Hepatic stellate cell (primary cell): Measurements from ENCODE around the gene KANSL1L.
"Not testable (repeated sequence)": the region's sequence is repeated elsewhere in the genome, so short reads cannot be mapped to it uniquely, and the experiment has no call there.

ENCODE experiments used
- DNase-seq: peaks from one replicate; pipeline ENCODE4 v3.0.0; 2011; ENCODE audit warnings: low spot score

Gene KANSL1L

GRCh38 chr2:210171309-210172218 lies at the start of gene KANSL1L:
Gene KANSL1L (minus strand): TSS chr2:210171409. CDS start chr2:210154582, 16,827 bp downstream.
- peak; percentile 89 for DNase-seq

GRCh38 chr2:210215120-210215519 lies 43.9 kb upstream of the KANSL1L start:
- DNase-seq: no peak

DNA sequence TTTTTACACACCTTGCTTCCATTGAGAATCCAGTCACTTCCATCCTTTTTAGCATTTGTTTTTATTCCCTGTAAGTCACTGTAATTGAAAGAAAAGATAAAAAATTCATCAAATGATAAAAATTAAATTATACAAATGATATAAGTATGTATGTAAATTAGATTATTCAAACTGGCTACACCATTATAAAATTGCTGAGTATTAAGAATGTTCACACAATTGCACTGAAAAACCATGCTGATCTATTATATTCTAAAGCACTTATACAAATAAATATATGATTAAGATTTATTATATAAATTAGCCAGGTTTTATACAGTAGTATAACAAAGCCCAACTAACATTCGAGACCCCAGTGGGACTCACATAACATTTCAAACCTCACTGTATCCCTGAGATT lies 39.0 kb upstream of the KANSL1L start:
- no peak for DNase-seq

GRCh38 chr2:210207929-210208328 lies 36.7 kb upstream of the KANSL1L start:
- DNase-seq: no peak

- DNase-seq: no peak
These were observed 32.3 kb upstream of the KANSL1L start for GRCh38 chr2:210203558-210203957.

DNA sequence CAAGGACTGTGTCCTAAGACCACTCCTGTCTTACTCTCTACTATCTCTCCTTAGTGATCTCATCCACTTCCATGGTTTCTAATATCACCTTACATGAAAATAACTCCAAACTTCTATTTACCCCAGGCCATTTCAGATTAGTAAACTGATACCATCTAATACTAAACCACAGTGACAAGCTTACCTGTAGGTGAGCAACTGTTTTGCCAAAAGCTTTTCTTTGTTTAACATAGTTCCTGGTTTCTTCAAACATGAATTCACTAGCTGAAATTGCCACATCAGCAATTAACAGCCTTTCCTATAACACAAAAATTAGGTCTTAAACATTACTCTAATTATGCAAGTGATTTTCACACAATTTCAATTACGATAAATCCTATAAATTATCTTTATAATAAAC lies 31.9 kb upstream of the KANSL1L start:
- DNase-seq: no peak

DNA sequence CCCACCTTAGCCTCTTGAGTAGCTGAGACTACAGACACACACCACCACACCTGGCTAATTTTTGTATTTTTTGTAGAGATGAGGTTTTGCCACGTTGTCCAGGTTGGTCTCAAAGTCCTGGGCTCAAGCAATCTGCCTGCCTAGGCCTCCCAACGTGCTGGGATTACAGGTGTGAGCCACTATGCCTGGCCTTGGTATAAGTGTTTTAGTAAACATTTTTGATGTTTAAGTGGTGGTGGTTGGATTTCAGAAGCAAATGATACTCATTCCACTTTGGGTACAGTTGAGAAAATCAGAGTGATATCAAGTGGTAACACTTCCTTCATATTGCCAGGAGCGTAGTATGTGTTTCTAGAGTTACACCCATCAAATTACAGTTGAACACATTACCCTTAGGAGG lies 28.6 kb upstream of the KANSL1L start:
- no peak for DNase-seq

DNA sequence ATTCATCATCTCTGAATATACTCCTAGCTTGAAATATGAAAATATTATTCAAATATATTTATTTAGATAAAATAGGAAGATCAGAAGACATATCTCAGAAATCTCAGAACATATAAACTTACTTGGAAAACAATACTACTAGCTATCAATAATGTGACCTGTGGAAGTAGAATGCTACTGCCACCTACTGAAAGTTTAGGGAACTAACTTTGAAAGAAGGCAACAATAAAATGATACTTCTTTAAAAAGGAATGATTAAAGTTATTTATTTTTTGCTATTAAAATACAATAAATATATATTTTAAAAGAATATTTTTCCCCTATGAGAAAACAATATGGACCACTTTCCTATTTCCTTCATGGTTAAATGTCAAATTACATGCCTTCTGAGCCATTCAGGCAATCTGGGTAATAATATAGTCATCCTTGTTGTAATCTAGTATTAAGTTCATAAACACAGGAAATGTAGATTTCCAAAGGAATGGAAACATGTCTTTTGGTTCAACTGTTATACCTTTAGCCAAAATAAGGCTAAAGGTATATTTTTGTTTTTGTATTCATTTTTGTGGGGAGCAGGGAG lies 28.1 kb upstream of the KANSL1L start:
- no peak for DNase-seq

DNA sequence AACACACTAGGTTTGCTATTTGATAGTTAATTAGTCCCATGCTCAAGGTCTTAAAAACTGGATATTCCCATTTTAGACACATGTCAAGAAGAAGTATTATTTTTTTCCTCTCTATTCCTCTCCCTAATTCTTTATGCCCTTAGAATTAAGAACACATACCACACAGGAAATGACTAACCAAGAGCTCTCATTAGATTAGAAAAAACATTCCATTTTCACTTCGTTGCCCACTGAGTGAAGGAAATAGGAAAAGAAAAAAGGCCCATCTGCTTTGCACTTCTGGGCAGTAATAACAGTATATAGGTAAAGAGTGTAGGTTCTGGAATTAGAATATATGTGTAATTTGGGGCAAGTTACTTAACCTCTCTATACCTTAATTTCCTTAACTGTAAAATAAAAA lies 27.1 kb upstream of the KANSL1L start:
- DNase-seq: no peak

DNA sequence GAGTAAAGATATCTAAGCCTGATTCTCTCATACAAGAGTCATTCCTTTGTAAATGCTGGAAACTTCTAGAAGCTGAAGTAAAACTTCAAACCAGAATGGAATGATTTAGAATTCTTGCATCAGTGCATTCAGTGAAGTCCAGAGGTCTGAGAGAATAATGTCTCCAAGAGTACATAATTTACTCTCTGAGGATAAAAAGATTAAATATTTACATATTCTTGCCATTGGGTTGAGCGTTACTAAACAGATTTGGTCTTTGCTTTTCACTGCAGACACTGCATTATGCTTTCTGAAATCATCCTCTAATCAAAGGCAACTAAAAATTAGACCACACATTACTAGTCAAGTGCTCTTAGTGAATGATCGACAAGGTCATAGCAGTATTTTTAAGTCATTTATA lies 26.5 kb upstream of the KANSL1L start:
- no peak for DNase-seq

DNA sequence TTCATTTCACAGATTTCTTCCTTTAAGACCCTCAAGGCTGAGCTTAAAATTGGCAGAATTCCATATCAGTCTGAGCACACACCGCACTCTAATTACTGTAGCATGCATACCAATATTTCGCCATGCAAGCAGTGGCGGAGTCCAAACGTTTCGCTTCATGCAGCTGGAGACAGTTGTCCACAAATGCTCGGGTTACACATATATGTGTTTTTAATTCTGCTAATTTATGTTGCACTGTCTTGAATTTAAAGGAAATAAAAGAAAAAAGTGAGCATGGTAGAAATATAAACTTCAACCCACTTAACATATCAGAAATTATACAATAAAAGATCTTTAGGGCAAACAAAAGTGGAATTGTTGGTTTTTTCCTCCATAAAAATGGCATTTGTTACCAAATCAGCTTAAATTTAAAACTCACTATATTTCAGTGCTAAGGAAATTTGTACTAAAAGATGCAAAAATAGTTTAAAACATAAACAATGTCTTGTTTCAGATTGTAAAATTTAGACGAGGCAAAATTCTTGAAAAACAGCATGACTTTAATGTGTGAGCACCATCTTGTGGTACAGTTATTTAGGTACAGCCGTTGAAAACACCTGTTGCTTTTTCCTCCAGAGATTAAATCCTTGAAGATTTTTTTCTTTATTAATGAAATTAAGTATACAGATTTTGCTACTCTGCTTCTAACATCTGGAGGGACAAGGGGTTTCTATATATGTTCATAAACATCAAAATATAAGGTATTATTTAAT lies 24.1 kb upstream of the KANSL1L start:
- DNase-seq: no peak

GRCh38 chr2:210190345-210190744 lies 19.1 kb upstream of the KANSL1L start:
- no peak for DNase-seq

DNA sequence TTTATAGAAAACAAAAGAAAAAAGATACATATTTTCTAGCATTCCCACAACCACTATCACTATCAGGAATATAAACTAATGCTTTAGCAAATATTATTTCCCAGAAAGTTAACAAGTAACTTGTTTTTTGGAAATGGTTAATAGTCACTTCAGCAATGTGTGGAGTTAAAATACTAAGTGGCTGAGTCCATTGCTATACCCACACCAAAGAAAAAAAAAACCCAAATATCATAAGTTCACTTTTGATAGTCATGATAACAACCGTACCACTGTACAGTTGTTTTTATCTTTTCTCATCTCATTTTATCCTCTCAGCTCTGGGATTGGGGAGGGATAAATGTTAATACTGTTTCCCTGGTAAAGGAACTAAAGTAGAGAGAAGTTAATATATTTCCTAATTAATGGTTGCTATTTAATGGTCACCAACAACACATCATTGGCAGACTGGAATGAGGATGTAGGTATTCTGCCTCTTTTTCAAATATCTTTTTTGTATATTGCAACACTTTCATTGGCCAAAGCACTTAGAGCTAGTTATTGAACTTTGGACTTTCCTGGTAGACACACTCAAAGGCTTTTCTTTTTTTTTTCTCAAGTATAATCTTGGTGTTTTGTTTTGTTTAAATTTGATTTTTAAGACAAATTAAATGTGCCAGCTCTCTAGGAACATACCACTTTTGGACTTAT lies 18.4 kb upstream of the KANSL1L start:
- no peak for DNase-seq

- no peak for DNase-seq
These were observed 17.5 kb upstream of the KANSL1L start for GRCh38 chr2:210188755-210189154.

DNA sequence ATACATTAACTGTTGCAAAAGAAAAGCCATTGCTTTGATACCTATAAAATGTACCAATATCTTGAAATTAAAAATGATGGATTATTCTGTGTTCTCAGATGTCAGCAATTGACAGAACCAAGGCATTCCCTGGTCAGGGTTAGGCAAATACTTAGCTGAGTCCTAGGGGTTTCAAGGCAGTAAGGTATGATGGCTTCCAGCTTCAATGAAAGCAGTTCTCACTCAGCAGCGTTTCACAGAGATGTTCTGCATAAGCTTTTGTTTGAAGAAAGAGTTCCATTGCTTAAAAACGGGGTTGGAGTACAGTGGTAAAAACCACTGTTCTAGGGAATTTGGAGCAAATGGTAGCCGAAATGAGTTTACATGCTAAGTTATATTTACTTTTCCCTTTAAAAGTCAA lies 17.0 kb upstream of the KANSL1L start:
- no peak for DNase-seq

DNA sequence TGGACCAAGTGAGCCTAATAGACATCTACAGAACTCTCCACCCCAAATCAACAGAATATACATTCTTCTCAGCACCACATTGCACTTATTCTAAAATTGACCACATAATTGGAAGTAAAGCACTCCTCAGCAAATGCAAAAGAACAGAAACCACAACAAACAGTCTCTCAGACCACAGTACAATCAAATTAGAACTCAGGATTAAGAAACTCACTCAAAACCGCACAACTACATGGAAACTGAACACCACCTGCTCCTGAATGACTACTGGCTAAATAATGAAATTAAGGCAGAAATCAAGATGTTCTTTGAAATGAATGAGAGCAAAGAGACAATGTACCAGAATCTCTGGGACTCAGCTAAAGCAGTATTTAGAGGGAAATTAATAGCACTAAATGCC lies 12.7 kb upstream of the KANSL1L start:
- not testable (repeated sequence) for DNase-seq

- not testable (repeated sequence) for DNase-seq
These were observed 10.4 kb upstream of the KANSL1L start for GRCh38 chr2:210181606-210182088.

GRCh38 chr2:210181033-210181605 lies 9.9 kb upstream of the KANSL1L start:
- not testable (repeated sequence) for DNase-seq

- DNase-seq: no peak
These were observed 9.3 kb upstream of the KANSL1L start for GRCh38 chr2:210180477-210180876.

GRCh38 chr2:210179351-210179990 lies 8.3 kb upstream of the KANSL1L start:
- DNase-seq: no peak

DNA sequence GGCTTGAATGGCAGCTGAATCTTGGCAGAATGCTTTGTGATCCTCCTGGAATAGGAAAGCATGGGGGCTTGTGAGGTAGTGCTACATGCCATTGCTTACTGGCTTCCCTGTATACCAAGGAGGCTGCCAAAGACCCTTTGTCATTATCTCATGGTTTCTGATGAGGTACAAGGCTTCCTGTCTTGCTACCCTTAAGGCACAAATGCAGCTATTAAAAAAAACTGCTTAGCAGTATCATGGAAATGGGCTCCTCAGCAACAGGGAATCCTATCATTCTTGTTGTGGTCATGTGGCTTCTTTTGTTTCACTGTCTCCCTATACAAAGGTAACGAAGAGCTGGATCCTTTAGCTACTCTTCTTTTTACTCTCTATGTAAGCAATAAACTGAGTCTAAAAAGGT lies 6.6 kb upstream of the KANSL1L start:
- DNase-seq: no peak
